AG10803 (cell line): ENCODE data around the gene MRS2.

ENCODE experiments used
- DNase-seq: peaks from one replicate; pipeline ENCODE4 v3.0.0; 2010; ENCODE audit warnings: low read depth
- H3K4me3 ChIP-seq: 2 replicates; pipeline ENCODE4 v1.5.1; 2011; ENCODE audit warnings: mild to moderate bottlenecking, low read length, control low read depth
- CTCF ChIP-seq: conservative IDR thresholded peaks from 2 replicates; pipeline ENCODE4 v1.5.1; 2011; ENCODE audit warnings: mild to moderate bottlenecking, low read length, control low read depth, inconsistent platforms

Gene MRS2

DNA sequence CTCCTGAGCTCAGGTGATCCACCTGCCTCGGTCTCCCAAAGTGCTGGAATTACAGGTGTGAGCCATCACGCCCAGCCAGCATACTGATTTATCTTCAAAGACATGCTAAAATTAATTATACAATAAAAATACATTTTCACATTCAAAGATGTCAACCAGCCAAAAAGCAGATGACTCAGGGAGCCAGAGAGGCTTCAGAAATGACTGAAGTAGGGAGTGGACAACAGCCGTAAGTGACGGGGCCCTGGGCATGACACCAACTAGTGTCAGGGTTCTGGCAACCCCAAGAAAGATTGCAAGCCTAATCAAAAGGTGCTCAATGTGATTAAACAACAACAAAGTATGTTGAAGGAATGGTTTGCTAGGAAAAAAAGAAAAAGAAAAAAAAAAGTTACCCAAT lies 58.2 kb downstream of the MRS2 start:
- no peak overlapping the region for H3K4me3 ChIP-seq
- TF ChIP-seq CTCF = no peak
- no peak for DNase-seq

- H3K4me3 ChIP-seq = no peak overlapping the region
- no peak for DNase-seq
- no peak for TF ChIP-seq CTCF
Observed at GRCh38 chr6:24464253-24465038, 61.7 kb downstream of the MRS2 start.

DNA sequence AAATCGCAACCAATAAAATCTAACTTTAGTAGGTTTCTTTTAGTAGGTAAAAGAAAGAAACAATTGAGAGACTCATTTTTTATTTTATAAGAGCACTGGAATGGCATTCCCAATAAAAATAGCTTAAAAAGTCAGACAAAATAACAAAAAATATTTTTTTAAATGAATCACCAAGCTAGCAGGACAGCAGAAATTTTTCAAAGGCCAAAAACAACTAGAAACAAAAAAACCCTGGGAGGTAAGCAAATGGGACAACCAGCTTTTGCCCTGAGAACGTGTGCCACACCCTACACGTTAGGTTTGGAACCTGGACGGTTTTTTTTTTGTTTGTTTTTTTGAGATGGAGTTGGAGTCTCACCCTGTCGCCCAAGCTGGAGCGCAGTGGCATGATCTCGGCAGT lies 67.1 kb downstream of the MRS2 start:
- no peak for TF ChIP-seq CTCF
- no peak for DNase-seq
- H3K4me3 ChIP-seq = no peak overlapping the region

DNA sequence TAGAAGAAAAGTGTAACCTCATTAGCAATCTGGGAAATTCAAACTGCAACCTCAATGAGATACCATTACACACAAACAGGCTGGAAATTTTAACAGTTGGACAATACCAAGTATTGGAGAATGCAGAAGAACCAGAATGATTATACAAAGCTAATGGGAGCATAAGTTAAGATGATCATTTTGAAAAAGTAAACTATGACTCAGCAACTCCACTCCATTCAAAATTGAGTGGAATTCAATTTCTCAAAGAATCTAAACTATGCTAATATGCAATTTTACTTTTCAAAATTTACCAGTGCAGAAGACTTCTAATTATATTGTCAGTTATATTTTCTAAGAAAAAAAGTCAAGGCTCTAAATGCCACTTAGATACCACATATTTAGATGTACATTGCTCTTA lies 69.4 kb downstream of the MRS2 start:
- no peak for TF ChIP-seq CTCF
- no peak overlapping the region for H3K4me3 ChIP-seq
- DNase-seq = no peak
